Left lobe of liver (tissue), 2 donors: ENCODE results near the gene PODXL2. TPM values are rescaled to one million over a fixed set of nuclear protein-coding genes. Genes with fewer than 3 reads are reported as not detected.

ENCODE experiments used
- ATAC-seq: fragments of 200-7000 bp; cut with Tn5 transposase; one replicate; pipeline ENCODE4 v1.9.1; 2020; ENCODE audit warnings: mild to moderate bottlenecking, moderate library complexity
- DNase-seq: peaks from one replicate; pipeline ENCODE4 v3.0.0-alpha.2; 2020; ENCODE audit warnings: low spot score
- total RNA-seq: library from RNA; stranded (reverse); gene quantifications from one replicate; pipeline ENCODE4 v1.2.1, GENCODE V29; 2021
- donor health status: DM: no; HTN: no; CAD: no; lungs with moderate emphysema.
- donor health status: DM: no; HTN: yes; CAD: no.

The PODXL2 gene
- total RNA-seq, 1 donor from 2014 or later = 1.5 TPM

DNA sequence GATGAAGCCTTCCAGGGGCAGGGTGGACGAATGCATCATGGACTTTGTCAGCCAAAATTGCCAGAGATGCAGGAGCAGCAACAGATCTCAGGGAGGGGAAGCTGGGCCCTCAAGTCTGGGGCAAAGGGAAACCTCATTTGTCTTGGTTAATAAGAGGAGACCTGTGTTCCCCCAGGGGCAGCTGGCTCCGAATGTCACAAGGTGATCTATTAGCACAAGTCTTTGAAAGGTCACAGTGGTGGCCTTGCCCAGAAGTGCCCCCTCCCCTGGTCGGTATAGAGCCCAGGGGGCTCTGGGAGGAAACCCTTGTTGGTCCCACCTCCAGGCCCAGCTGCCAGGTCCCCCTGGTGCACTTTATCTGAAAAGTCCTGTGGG lies 89.9 kb downstream of the PODXL2 start:
- DNase-seq (no peak), ATAC-seq (no peak)

DNA sequence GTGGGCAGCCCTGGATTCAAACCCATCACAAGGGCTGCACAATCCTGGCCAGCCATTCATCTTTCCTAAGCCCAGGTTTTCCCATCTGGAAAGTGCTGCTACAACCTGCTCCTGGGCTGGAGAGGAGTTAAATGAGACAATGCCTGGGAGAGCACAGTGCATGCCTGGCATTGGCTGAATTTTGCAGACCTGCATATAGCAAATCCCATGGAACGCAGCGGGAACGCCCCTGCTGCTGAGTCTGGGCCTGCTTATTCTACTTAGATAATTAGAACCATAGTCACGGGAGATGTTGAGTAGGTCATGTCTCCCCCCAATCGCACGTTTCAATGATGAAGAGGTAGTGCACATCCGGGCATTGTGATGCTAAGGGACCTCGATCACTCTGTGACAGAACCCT lies 90.4 kb downstream of the PODXL2 start:
- ATAC-seq = no peak
- DNase-seq = no peak

DNA sequence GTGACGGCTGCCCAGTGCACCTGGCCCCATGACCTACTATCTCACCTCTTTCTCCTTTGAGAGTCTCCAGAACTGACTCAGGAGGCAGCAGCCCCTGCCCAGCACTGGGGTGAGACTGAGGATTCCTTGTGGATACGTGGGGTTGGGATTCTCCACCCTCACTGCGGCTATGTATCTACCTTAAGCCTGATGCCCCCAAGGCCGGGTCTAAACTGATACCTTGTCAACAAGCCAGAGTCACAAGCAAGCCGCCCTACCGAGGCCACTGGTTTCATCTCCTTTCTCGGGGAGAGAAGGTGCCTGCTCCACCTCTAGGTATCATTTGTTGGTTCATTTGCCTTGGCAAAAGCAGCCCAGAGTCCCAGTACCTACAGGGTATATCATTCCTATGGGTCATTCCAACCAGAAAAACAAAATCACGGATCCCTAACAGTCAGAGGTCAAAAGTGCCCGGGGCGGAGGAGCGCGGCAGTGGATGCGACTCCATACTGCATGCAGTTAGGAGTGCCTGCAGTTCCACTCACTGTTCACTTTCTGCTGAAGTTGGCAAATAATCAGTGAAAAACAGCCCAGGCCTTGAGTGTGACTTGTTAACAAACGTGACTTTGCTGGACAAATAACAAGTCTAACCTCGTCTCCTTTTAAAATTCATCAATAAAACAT lies 91.3 kb downstream of the PODXL2 start:
- ATAC-seq (no peak), DNase-seq (no peak)

DNA sequence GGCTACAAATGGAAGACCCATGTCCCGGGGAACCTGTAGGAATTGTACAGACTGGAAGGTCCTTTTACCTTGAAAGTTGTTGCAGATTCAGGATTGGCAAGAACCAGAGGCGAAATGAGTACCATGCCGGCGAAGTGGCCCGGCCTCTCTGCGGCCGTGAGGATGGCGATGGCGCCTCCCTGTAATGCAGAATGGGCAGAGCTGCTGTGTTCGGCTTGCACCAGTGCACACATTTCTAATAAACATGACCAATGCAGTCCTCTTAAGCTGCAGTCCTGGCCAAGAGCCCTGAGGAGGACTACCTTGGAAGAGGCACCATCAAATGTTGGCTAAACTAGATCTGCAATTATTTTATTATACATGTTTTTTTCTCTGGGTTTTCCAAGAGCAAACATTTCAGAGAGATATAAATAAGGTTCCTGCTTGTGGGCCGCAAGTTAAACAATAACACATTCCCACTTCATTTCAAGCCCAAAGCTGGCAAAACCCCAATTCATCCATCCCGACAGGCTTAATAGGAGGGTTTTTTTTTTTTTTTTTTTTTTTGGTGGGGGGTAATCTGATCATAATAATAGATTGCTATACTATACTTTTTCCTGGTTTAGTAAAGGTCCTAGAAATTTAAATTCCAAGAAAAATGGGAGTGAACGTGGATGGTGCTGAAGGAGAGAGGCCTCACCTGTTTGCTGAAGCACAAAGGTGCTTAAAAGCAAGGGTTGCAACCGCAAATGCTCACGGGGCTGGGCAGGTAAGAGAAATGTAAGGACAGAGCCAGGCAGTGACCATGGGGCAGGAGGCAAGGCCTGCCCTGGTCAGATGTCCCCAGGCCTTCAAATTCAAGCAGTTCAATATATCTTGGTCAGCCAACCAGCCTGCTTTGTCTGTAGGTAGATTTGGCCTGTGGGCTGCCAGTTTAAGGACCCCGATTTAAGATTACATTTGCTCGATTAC lies 92.3 kb downstream of the PODXL2 start:
- DNase-seq (no peak), ATAC-seq (no peak)

DNA sequence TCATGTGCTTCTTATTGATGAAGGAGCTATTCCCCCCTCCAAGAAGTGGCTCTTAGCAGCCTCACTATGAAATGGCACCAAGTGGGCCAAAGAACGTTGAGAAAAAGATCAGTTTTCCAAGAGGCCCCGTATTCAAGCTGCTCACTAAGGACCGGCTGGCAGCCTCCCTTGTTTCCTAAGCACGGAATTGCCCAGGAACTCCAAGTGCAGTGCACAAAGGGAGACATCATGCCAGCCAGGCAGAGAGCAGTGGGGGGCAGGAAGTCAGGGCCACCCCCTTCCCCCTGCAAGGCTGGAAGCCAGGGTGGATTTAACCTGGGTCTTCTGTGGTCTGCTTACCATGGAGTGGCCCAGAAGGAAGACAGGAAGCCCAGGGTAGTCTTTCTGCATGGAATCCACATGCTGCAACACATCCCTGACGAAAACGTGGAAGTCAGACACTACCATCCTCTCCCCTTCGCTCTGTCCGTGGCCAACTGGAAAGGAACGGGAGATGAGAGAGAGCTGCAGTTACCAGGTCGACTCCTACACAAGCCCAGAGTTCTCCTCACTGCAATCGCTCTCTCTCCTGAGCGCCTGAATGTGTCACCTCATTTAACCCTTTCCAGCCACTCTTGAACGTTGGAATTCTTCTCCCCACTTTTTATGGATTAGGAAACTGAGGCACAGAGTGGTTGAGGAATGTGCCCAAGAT lies 93.3 kb downstream of the PODXL2 start:
- no peak for DNase-seq
- no peak for ATAC-seq

Other genes with a start within 250 kb of the PODXL2 start
- 25.1 TPM for gene TPRA1, start 38.5 kb upstream of the PODXL2 start, total RNA-seq
- gene MCM2, start 30.8 kb upstream of the PODXL2 start, total RNA-seq = 1.4 TPM
- 16.3 TPM for gene ABTB1, start 43.8 kb downstream of the PODXL2 start, total RNA-seq
- 139 TPM for gene MGLL, start 193.3 kb downstream of the PODXL2 start, total RNA-seq